Measurements from ENCODE around the gene RNF26. TPM values are rescaled to one million over a fixed set of nuclear protein-coding genes. Genes with fewer than 3 reads are reported as not detected.

The RNF26 gene
- total and polyA plus RNA-seq, 2 of the 13 experiments (the other 11 are each of a cell fraction or from before 2014, with no cell fraction given): 11.9 to 26.3 TPM

DNA sequence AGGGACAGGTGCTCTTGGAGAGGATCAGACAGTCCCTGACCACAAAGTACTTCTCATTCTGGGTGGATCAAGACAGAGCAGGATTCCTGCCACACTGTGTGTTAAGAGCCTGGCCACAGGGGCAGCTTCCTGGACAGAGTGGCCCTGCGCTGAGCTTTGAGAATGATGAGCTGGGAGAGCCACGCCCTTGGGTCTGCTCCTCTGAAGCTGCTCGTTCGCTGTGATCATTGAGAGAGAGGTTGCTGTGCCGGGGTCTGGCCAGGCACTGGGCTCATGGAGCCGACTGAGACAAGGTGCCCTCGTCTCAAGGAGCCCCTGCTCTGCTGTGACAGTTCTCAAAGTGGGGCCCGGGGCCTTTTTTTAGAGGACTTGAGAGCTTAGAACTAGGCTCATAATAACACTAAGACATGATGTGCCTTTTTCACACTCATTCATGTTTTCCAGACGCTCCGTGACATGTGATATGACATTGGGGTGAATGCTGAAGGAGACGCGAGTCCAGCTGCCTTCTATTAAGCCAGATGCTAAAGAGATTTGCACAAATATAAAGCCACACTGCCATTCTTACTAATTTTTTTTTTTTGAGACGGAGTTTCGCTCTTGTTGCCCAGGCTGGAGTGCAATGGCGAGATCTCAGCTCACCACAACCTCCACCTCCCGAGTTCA, 13.7 kb downstream of the RNF26 start:
- BruUV-seq (replicated peaks): no TSS peak
- intact Hi-C loops (cut with micrococcal nuclease; ENCODE audit: unreplicated experiment): no loop called here
- DNase-seq (ENCODE audit: low spot score): no peak
- H3K9me3 ChIP-seq (ENCODE audit: low read length): no peaks in the 10 kb centered on the region
- 63% methylated on average over 11 of the region's 16 CpGs for WGBS (ENCODE audit: low lambda C conversion rate)
- peak overlapping the region; percentile 8; the same call in 1 of the 2 replicates for H3K4me2 ChIP-seq (ENCODE audit: low read depth, low read length)
- peaks cover 2 to 35% of the 10 kb centered on the region in 2 experiments; a peak in 4 of 5 replicates for H3K27me3 ChIP-seq (ENCODE audit: control insufficient read depth in 1 of 2, insufficient read depth in 2 of 2, low read length in 2 of 2)
- TF ChIP-seq ZKSCAN1 (IDR thresholded peaks at IDR 0.05; ENCODE audit: low read length) (peak; percentile 51; the same call in 1 of the 2 replicates), ZSCAN25 (CRISPR knock-in tag; IDR thresholded peaks at IDR 0.05) (no peak)
- H3K4me3 ChIP-seq (replicated peaks in 1 of 3; ENCODE audit: insufficient read depth in 1 of 3, low read depth in 2 of 3, low read length in 3 of 3): no peak overlapping the region
- H3K27ac ChIP-seq (ENCODE audit: extremely low read length, insufficient read depth, low read length): no peak overlapping the region
- no peaks in the 10 kb centered on the region for H3K36me3 ChIP-seq (replicated peaks in 1 of 2; ENCODE audit: control insufficient read depth in 1 of 2, insufficient read depth in 2 of 2, low read length in 2 of 2)
- FAIRE-seq: no peak
- peaks cover 42% of the 10 kb centered on the region for H3K4me1 ChIP-seq (ENCODE audit: insufficient read depth, low read length)
- H3K79me2 ChIP-seq (ENCODE audit: insufficient read depth, low read length): no peaks in the 10 kb centered on the region
- in situ Hi-C loops (cut with HindIII; ENCODE audit: extremely low pct_ligation_motif_present, low pct_unique_long_range_greater_than_20kb): no loop called here
- peak; percentile 22; the same call in 2 of the 3 replicates for ATAC-seq
- ChIA-PET CTCF (ENCODE audit: low intra/inter-chr PET ratio, low total read pairs) (no interaction called here), POLR2A (interaction anchor here (0.8 to 2.1 kb wide), 4 partner anchors 10 to 26 kb away, joined by 3 to 13 read pairs (median 4); no protein-coding TSS in a partner anchor)
- no peaks in the 10 kb centered on the region for H4K20me1 ChIP-seq (ENCODE audit: insufficient read depth, low read length)
- H3K9ac ChIP-seq (ENCODE audit: insufficient read depth, low read depth, low read length): no peak overlapping the region
- H2AFZ ChIP-seq (ENCODE audit: low read length): no peak overlapping the region

DNA sequence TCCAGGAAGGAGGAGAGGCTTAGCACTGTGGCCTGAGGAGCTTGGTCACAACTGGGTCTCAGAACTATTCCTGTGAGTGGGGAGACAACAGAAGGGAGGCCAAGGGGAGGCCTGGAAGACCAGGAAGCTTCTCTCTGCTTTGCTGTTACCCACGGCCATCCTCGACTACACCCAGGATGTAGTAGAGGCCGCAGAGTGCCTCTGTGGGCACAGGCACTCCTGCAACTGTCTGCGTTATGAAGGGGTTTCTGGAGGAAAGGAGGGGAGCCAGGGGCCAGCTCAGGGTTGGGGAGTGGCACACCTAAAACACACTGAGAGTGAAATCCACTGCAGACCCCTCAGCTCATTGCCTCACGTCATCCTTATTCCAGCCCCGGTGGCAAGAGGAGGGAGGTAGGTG, 16.0 kb downstream of the RNF26 start:
- H3K4me3 ChIP-seq (replicated peaks in 1 of 3; ENCODE audit: insufficient read depth in 1 of 3, low read depth in 2 of 3, low read length in 3 of 3): no peak overlapping the region
- TF ChIP-seq, protein P1, sequence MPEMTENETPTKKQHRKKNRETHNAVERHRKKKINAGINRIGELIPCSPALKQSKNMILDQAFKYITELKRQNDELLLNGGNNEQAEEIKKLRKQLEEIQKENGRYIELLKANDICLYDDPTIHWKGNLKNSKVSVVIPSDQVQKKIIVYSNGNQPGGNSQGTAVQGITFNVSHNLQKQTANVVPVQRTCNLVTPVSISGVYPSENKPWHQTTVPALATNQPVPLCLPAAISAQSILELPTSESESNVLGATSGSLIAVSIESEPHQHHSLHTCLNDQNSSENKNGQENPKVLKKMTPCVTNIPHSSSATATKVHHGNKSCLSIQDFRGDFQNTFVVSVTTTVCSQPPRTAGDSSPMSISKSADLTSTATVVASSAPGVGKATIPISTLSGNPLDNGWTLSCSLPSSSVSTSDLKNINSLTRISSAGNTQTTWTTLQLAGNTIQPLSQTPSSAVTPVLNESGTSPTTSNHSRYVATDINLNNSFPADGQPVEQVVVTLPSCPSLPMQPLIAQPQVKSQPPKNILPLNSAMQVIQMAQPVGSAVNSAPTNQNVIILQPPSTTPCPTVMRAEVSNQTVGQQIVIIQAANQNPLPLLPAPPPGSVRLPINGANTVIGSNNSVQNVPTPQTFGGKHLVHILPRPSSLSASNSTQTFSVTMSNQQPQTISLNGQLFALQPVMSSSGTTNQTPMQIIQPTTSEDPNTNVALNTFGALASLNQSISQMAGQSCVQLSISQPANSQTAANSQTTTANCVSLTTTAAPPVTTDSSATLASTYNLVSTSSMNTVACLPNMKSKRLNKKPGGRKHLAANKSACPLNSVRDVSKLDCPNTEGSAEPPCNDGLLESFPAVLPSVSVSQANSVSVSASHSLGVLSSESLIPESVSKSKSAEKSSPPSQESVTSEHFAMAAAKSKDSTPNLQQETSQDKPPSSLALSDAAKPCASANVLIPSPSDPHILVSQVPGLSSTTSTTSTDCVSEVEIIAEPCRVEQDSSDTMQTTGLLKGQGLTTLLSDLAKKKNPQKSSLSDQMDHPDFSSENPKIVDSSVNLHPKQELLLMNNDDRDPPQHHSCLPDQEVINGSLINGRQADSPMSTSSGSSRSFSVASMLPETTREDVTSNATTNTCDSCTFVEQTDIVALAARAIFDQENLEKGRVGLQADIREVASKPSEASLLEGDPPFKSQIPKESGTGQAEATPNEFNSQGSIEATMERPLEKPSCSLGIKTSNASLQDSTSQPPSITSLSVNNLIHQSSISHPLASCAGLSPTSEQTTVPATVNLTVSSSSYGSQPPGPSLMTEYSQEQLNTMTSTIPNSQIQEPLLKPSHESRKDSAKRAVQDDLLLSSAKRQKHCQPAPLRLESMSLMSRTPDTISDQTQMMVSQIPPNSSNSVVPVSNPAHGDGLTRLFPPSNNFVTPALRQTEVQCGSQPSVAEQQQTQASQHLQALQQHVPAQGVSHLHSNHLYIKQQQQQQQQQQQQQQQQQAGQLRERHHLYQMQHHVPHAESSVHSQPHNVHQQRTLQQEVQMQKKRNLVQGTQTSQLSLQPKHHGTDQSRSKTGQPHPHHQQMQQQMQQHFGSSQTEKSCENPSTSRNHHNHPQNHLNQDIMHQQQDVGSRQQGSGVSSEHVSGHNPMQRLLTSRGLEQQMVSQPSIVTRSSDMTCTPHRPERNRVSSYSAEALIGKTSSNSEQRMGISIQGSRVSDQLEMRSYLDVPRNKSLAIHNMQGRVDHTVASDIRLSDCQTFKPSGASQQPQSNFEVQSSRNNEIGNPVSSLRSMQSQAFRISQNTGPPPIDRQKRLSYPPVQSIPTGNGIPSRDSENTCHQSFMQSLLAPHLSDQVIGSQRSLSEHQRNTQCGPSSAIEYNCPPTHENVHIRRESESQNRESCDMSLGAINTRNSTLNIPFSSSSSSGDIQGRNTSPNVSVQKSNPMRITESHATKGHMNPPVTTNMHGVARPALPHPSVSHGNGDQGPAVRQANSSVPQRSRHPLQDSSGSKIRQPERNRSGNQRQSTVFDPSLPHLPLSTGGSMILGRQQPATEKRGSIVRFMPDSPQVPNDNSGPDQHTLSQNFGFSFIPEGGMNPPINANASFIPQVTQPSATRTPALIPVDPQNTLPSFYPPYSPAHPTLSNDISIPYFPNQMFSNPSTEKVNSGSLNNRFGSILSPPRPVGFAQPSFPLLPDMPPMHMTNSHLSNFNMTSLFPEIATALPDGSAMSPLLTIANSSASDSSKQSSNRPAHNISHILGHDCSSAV (CRISPR knock-in tag; IDR thresholded peaks at IDR 0.05; ENCODE audit: borderline replicate concordance): no peak

More for the DNA sequence above, 16.0 kb downstream of the RNF26 start:
- ChIA-PET CTCF (ENCODE audit: low intra/inter-chr PET ratio, low total read pairs) (no interaction called here), POLR2A (interaction anchor here (0.6 to 1.2 kb wide), 4 partner anchors 10 to 468 kb away, joined by 3 to 5 read pairs (median 4); no protein-coding TSS in a partner anchor)
- DNase-seq (ENCODE audit: low spot score) (no peak), ATAC-seq (no peak), FAIRE-seq (no peak)
- no TSS peak for BruUV-seq (replicated peaks)
- 39% methylated on average over 6 of the region's 6 CpGs for WGBS (ENCODE audit: low lambda C conversion rate)
- no peak overlapping the region for H2AFZ ChIP-seq (ENCODE audit: low read length)
- no peak overlapping the region for H3K27ac ChIP-seq (ENCODE audit: extremely low read length, insufficient read depth, low read length)
- no peaks in the 10 kb centered on the region for H3K79me2 ChIP-seq (ENCODE audit: insufficient read depth, low read length)
- H4K20me1 ChIP-seq (ENCODE audit: insufficient read depth, low read length): no peaks in the 10 kb centered on the region
- peaks cover 0 to 13% of the 10 kb centered on the region in 2 experiments; a peak in 3 of 5 replicates for H3K27me3 ChIP-seq (ENCODE audit: control insufficient read depth in 1 of 2, insufficient read depth in 2 of 2, low read length in 2 of 2)
- in situ Hi-C loops (cut with HindIII; ENCODE audit: extremely low pct_ligation_motif_present, low pct_unique_long_range_greater_than_20kb) (no loop called here), intact Hi-C loops (cut with micrococcal nuclease; ENCODE audit: unreplicated experiment) (no loop called here)
- H3K9me3 ChIP-seq (ENCODE audit: low read length): no peaks in the 10 kb centered on the region
- no peak overlapping the region for H3K9ac ChIP-seq (ENCODE audit: insufficient read depth, low read depth, low read length)
- no peaks in the 10 kb centered on the region for H3K36me3 ChIP-seq (replicated peaks in 1 of 2; ENCODE audit: control insufficient read depth in 1 of 2, insufficient read depth in 2 of 2, low read length in 2 of 2)
- peaks cover 65% of the 10 kb centered on the region for H3K4me1 ChIP-seq (ENCODE audit: insufficient read depth, low read length)
- H3K4me2 ChIP-seq (ENCODE audit: low read depth, low read length): no peak overlapping the region; the same call in 1 of the 2 replicates
